WTC11 (cell line): Measurements from ENCODE around the gene PAQR8. TPM values are rescaled to one million over a fixed set of nuclear protein-coding genes. Genes with fewer than 3 reads are reported as not detected.

Source experiments
- ATAC-seq: fragments of 200-7000 bp; cut with Tn5 transposase; 2 replicates; pipeline ENCODE4 v1.10.0; 2021; ENCODE audit warnings: mild to moderate bottlenecking, moderate library complexity
- CTCF ChIA-PET: fragments of 300-600 bp; sonication (Branson Sonifier 250); formaldehyde crosslinking; loops from one replicate; lab custom pipeline; 2021; ENCODE audit warnings: antibody characterized with exemption; lab: Charles Lee
- POLR2A ChIA-PET: fragments of 350-600 bp; sonication (Branson Sonifier 250); formaldehyde crosslinking; loops from one replicate; lab custom pipeline; 2021; ENCODE audit warnings: antibody characterized with exemption; lab: Charles Lee
- DNase-seq: peaks from one replicate; pipeline ENCODE4 v3.0.0; 2021; ENCODE audit warnings: low spot score
- H3K27ac Mint-ChIP-seq: 2 replicates; pipeline ENCODE4 v1.8.0; 2021; ENCODE audit warnings: mixed read lengths
- H3K27me3 Mint-ChIP-seq: 2 replicates; pipeline ENCODE4 v1.8.0; 2021; ENCODE audit warnings: low read depth, mild to moderate bottlenecking, moderate library complexity, mixed read lengths
- H3K36me3 Mint-ChIP-seq: 2 replicates; pipeline ENCODE4 v1.8.0; 2021; ENCODE audit warnings: mixed read lengths
- H3K4me1 Mint-ChIP-seq: 2 replicates; pipeline ENCODE4 v1.8.0; 2022; ENCODE audit warnings: mixed read lengths
- H3K4me3 Mint-ChIP-seq: 2 replicates; pipeline ENCODE4 v1.8.0; 2021; ENCODE audit warnings: mild to moderate bottlenecking, moderate library complexity, mixed read lengths
- H3K9me3 Mint-ChIP-seq: 2 replicates; pipeline ENCODE4 v1.8.0; 2021; ENCODE audit warnings: mixed read lengths
- ATF1 ChIP-seq: sonication (generic); formaldehyde crosslinking; IDR thresholded peaks from 2 replicates; pipeline ENCODE4 v1.8.1; 2023; ENCODE audit warnings: mild to moderate bottlenecking, moderate library complexity, missing genetic modification reagents
- GRHL2 ChIP-seq: fragments of 250-450 bp; sonication (Bioruptor Pico); IDR thresholded peaks from 2 replicates; pipeline ENCODE4 v1.8.0; 2022; ENCODE audit warnings: mild to moderate bottlenecking, moderate library complexity; ENCODE audit not compliant: insufficient replicate concordance, severe bottlenecking
- HMGA2 ChIP-seq: fragments of 250-450 bp; sonication (Bioruptor Pico); IDR thresholded peaks from 2 replicates; pipeline ENCODE4 v1.4.0; 2021; ENCODE audit warnings: mild to moderate bottlenecking, moderate library complexity
- IRF1 ChIP-seq: sonication (generic); formaldehyde crosslinking; IDR thresholded peaks from 2 replicates; pipeline ENCODE4 v1.8.0; 2023; ENCODE audit warnings: missing genetic modification reagents
- NR1H2 ChIP-seq: sonication (generic); formaldehyde crosslinking; IDR thresholded peaks from 2 replicates; pipeline ENCODE4 v1.9.0; 2021; ENCODE audit warnings: mild to moderate bottlenecking, moderate library complexity, missing genetic modification reagents
- PRRX2 ChIP-seq: fragments of 250-450 bp; sonication (Bioruptor Pico); IDR thresholded peaks from 2 replicates; pipeline ENCODE4 v1.8.0; 2021; ENCODE audit warnings: mild to moderate bottlenecking
- SMAD3 ChIP-seq: sonication (generic); formaldehyde crosslinking; IDR thresholded peaks from 2 replicates; pipeline ENCODE4 v1.8.0; 2022; ENCODE audit warnings: missing genetic modification reagents, mild to moderate bottlenecking, borderline replicate concordance
- ZMAT4 ChIP-seq: fragments of 250-450 bp; sonication (Bioruptor Pico); IDR thresholded peaks from 2 replicates; pipeline ENCODE4 v1.9.0; 2021; ENCODE audit warnings: mild to moderate bottlenecking
- ZSCAN18 ChIP-seq: fragments of 250-450 bp; sonication (Bioruptor Pico); IDR thresholded peaks from 2 replicates; pipeline ENCODE4 v2.1.2; 2022; ENCODE audit warnings: mild to moderate bottlenecking, moderate library complexity
- total RNA-seq: library from RNA; stranded (reverse); gene quantifications from 3 replicates; pipeline ENCODE4 v1.2.3, GENCODE V29; 2021
- TF ChIP-seq, protein P1 (sequence below): sonication (generic); formaldehyde crosslinking; IDR thresholded peaks from 2 replicates; pipeline ENCODE4 v1.8.0; 2022; ENCODE audit warnings: missing genetic modification reagents
- TF ChIP-seq, protein P2 (sequence below): sonication (generic); formaldehyde crosslinking; IDR thresholded peaks from 2 replicates; pipeline ENCODE4 v1.8.1; 2022; ENCODE audit warnings: missing genetic modification reagents, borderline replicate concordance

The PAQR8 gene
- total RNA-seq, 1 experiment from 2014 or later: 11.1 TPM

DNA sequence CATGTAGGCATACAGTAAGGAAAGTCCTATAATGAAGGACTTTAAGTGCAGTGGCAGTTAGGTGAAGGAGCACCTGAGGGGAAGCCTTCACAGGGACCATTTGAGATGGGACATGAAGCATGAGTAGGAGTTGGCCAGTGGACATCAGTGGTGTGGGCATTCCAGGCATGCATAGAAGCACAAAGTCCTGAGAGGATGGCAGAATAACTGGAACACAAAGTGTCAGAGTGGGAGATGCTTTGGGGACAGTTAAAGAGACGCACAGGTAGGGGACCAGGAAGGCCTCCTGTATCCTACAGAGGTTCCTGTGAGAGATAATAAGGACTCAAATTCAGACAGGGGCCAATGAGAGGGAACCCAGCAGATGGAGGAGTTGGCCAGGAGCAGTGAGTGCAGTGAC lies 31.8 kb downstream of the PAQR8 start:
- Mint-ChIP-seq H3K36me3 (no peaks in the 10 kb centered on the region), H3K4me1 (peaks cover 8% of the 10 kb centered on the region), H3K27ac (no peak overlapping the region), H3K27me3 (no peaks in the 10 kb centered on the region), H3K4me3 (no peak overlapping the region), H3K9me3 (peaks cover 5% of the 10 kb centered on the region; the same call in 1 of the 2 replicates)
- no peak for ATAC-seq
- ChIA-PET POLR2A (no interaction called here), CTCF (no interaction called here)
- TF ChIP-seq SMAD3 (CRISPR knock-in tag): no peak
- no peak for TF ChIP-seq PRRX2 (CRISPR knock-in tag)
- TF ChIP-seq, protein P1, sequence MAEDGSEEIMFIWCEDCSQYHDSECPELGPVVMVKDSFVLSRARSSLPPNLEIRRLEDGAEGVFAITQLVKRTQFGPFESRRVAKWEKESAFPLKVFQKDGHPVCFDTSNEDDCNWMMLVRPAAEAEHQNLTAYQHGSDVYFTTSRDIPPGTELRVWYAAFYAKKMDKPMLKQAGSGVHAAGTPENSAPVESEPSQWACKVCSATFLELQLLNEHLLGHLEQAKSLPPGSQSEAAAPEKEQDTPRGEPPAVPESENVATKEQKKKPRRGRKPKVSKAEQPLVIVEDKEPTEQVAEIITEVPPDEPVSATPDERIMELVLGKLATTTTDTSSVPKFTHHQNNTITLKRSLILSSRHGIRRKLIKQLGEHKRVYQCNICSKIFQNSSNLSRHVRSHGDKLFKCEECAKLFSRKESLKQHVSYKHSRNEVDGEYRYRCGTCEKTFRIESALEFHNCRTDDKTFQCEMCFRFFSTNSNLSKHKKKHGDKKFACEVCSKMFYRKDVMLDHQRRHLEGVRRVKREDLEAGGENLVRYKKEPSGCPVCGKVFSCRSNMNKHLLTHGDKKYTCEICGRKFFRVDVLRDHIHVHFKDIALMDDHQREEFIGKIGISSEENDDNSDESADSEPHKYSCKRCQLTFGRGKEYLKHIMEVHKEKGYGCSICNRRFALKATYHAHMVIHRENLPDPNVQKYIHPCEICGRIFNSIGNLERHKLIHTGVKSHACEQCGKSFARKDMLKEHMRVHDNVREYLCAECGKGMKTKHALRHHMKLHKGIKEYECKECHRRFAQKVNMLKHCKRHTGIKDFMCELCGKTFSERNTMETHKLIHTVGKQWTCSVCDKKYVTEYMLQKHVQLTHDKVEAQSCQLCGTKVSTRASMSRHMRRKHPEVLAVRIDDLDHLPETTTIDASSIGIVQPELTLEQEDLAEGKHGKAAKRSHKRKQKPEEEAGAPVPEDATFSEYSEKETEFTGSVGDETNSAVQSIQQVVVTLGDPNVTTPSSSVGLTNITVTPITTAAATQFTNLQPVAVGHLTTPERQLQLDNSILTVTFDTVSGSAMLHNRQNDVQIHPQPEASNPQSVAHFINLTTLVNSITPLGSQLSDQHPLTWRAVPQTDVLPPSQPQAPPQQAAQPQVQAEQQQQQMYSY (CRISPR knock-in tag): no peak
- TF ChIP-seq, protein P2, sequence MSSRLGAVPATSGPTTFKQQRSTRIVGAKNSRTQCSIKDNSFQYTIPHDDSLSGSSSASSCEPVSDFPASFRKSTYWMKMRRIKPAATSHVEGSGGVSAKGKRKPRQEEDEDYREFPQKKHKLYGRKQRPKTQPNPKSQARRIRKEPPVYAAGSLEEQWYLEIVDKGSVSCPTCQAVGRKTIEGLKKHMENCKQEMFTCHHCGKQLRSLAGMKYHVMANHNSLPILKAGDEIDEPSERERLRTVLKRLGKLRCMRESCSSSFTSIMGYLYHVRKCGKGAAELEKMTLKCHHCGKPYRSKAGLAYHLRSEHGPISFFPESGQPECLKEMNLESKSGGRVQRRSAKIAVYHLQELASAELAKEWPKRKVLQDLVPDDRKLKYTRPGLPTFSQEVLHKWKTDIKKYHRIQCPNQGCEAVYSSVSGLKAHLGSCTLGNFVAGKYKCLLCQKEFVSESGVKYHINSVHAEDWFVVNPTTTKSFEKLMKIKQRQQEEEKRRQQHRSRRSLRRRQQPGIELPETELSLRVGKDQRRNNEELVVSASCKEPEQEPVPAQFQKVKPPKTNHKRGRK (CRISPR knock-in tag): no peak
- TF ChIP-seq ZSCAN18 (CRISPR knock-in tag): no peak
- no peak for DNase-seq

- H3K9me3 Mint-ChIP-seq: peaks cover under 1% of the 10 kb centered on the region; the same call in 1 of the 2 replicates
- no peaks in the 10 kb centered on the region for H3K36me3 Mint-ChIP-seq
- DNase-seq (no peak), ATAC-seq (peak; percentile 47; the same call in 1 of the 2 replicates)
- ChIA-PET POLR2A (no interaction called here), CTCF (no interaction called here)
- H3K27ac Mint-ChIP-seq: no peak overlapping the region
- peaks cover 12% of the 10 kb centered on the region for H3K4me1 Mint-ChIP-seq
- H3K27me3 Mint-ChIP-seq: no peaks in the 10 kb centered on the region
- H3K4me3 Mint-ChIP-seq: no peak overlapping the region
- TF ChIP-seq ZMAT4 (CRISPR knock-in tag): no peak
- no peak for TF ChIP-seq NR1H2 (CRISPR knock-in tag)
- TF ChIP-seq GRHL2 (CRISPR knock-in tag): no peak
- no peak for TF ChIP-seq ATF1 (CRISPR knock-in tag)
Observed at GRCh38 chr6:52394251-52394666, 32.3 kb downstream of the PAQR8 start.

DNA sequence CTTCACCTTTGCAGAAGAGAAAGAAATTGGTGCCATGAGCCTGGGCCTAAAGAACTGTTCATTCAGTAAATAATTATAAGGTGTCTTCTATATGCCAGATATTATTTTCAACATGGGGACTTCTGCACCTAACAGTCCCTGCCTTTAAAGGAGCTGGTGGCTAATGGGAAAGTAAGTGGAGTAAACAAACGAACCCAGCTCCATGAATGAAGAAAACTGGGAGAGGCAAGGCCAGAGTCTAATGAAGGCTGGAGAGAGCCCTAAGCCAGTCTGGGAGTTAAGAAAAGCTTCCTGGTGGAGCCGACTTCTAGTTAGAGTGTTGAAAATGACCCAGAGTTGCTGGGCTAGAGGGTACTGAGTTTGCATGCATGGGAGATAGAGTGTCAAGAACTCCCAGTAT lies 34.0 kb downstream of the PAQR8 start:
- Mint-ChIP-seq H3K27ac (no peak overlapping the region), H3K9me3 (no peaks in the 10 kb centered on the region), H3K4me3 (no peak overlapping the region), H3K36me3 (no peaks in the 10 kb centered on the region)
- ATAC-seq: no peak
- DNase-seq: no peak
- POLR2A ChIA-PET: no interaction called here
- TF ChIP-seq HMGA2 (CRISPR knock-in tag): no peak
- TF ChIP-seq IRF1 (CRISPR knock-in tag): no peak
- TF ChIP-seq, all 79 proteins: peak for 0
- peaks cover 27% of the 10 kb centered on the region for H3K4me1 Mint-ChIP-seq
- CTCF ChIA-PET: interaction anchor here (0.6 to 2.8 kb wide), 2 partner anchors 12 to 111 kb away, joined by 3 to 10 read pairs; partner anchors contain the start of gene MCM3
- no peaks in the 10 kb centered on the region for H3K27me3 Mint-ChIP-seq
